ENCODE data around the gene ALG3. TPM values are rescaled to one million over a fixed set of nuclear protein-coding genes. Genes with fewer than 3 reads are reported as not detected.
A peak's percentile ranks its signal among the peaks of the same experiment; 100 is the strongest.

The ALG3 gene
- total RNA-seq, 1 donor from 2014 or later: 40.9 TPM

DNA sequence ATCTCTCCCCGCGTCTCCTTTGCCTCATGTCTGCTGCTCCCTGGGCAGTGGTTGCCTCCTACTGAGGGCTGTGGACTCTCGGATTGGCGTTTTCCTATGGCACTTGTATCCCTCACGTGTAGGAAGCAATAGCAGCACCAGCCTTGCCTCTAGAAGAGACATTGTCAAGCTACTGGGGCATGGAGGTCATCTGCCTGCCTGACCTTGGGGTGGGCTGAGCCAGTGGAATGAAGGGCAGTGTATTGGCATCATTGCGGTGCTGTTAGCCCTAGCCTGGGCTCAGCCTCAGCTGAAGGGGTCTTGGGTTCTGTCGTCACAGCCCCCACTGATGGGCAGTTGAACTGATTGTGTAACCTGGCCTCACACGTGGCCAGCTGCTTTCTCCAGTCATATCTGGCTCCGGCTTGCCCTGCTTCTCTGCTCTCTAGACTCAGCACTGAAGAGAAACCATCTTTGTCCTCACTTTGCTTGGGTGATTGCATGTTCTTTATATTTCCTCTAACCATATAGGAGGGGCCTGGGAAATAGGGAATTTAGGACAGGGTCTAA lies 54.7 kb downstream of the ALG3 start:
- no peak for DNase-seq (ENCODE audit: low spot score in 2 of 2, unreplicated experiment in 2 of 2)
- Mint-ChIP-seq H3K4me3 (no peak overlapping the region), H3K4me1 (no peaks in the 10 kb centered on the region), H3K9me3 (no peaks in the 10 kb centered on the region), H3K27me3 (ENCODE audit: low read depth) (no peaks in the 10 kb centered on the region), H3K36me3 (peaks cover 33% of the 10 kb centered on the region), H3K27ac (no peak overlapping the region)
- TF ChIP-seq, protein P1, sequence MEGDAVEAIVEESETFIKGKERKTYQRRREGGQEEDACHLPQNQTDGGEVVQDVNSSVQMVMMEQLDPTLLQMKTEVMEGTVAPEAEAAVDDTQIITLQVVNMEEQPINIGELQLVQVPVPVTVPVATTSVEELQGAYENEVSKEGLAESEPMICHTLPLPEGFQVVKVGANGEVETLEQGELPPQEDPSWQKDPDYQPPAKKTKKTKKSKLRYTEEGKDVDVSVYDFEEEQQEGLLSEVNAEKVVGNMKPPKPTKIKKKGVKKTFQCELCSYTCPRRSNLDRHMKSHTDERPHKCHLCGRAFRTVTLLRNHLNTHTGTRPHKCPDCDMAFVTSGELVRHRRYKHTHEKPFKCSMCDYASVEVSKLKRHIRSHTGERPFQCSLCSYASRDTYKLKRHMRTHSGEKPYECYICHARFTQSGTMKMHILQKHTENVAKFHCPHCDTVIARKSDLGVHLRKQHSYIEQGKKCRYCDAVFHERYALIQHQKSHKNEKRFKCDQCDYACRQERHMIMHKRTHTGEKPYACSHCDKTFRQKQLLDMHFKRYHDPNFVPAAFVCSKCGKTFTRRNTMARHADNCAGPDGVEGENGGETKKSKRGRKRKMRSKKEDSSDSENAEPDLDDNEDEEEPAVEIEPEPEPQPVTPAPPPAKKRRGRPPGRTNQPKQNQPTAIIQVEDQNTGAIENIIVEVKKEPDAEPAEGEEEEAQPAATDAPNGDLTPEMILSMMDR (IDR thresholded peaks at IDR 0.05; ENCODE audit: unreplicated experiment): no peak

DNA sequence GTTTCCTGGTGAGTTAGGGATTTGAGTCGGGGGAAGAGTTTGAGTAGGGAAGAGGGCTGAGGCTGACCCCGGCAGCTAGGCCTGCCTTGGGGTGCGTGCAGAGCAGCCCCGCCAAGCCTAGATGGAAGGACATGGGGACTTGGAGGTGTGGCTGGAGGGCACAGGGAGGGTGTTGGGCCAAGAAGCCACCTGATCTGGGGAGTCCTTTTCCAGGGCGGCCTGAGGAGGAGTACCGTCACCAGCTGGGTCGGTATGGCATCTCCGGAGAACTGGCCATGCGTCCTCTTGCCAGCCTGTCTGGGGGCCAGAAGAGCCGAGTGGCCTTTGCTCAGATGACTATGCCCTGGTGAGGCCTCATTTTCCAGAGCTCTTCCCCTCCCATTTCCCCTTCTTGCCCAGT lies 55.9 kb downstream of the ALG3 start:
- H3K4me3 Mint-ChIP-seq: no peak overlapping the region
- TF ChIP-seq, protein P1 (IDR thresholded peaks at IDR 0.05; ENCODE audit: unreplicated experiment): no peak
- peaks cover 37% of the 10 kb centered on the region for H3K36me3 Mint-ChIP-seq
- no peaks in the 10 kb centered on the region for H3K9me3 Mint-ChIP-seq
- no peaks in the 10 kb centered on the region for H3K27me3 Mint-ChIP-seq (ENCODE audit: low read depth)
- DNase-seq (ENCODE audit: low spot score in 2 of 2, unreplicated experiment in 2 of 2): no peak
- H3K4me1 Mint-ChIP-seq: no peaks in the 10 kb centered on the region
- no peak overlapping the region for H3K27ac Mint-ChIP-seq

Small RNA genes lying within 50 kb of the gene (microRNA-seq; reads per million reads assigned to microRNA genes)
- 2.9 reads per million, percentile 3 among the genes with 10 or more reads in this experiment for gene MIR1224

Other genes with a start within 250 kb of the ALG3 start
- 60.4 to 63.4 TPM (median 62.3 TPM) in 3 replicates for gene ABCC5, start 231.1 kb downstream of the ALG3 start, total RNA-seq
- not detected in 3 replicates for gene HTR3D, start 217.2 kb downstream of the ALG3 start, total RNA-seq
- gene HTR3C, start 195.9 kb downstream of the ALG3 start, total RNA-seq: not detected in 3 replicates
- not detected in 3 replicates for gene HTR3E, start 151.9 kb downstream of the ALG3 start, total RNA-seq
- gene EIF2B5, start 113.6 kb downstream of the ALG3 start, total RNA-seq: 38.2 to 42.2 TPM (median 39.0 TPM) in 3 replicates
- 158 to 162 TPM (median 159 TPM) in 3 replicates for gene DVL3, start 93.6 kb downstream of the ALG3 start, total RNA-seq
- gene AP2M1, start 74.1 kb downstream of the ALG3 start, total RNA-seq: 247 to 261 TPM (median 254 TPM) in 3 replicates
- 65.7 to 67.9 TPM (median 67.8 TPM) in 3 replicates for gene ABCF3, start 62.8 kb downstream of the ALG3 start, total RNA-seq
- gene VWA5B2, start 19.4 kb downstream of the ALG3 start, total RNA-seq: 0.36 to 1.1 TPM (median 0.78 TPM) in 3 replicates
- gene EEF1AKMT4, start 710 bp upstream of the ALG3 start, total RNA-seq: 3.8 to 4.9 TPM (median 4.2 TPM) in 3 replicates
- gene CAMK2N2, start 12.6 kb upstream of the ALG3 start, total RNA-seq: 0.16 TPM in 2 of 3 replicates, not detected in the other
- gene ECE2, start 27.1 kb upstream of the ALG3 start, total RNA-seq: not detected in 3 replicates
- gene PSMD2, start 50.3 kb upstream of the ALG3 start, total RNA-seq: 223 to 240 TPM (median 232 TPM) in 3 replicates
- gene EIF4G1, start 65.6 kb upstream of the ALG3 start, total RNA-seq: 364 to 377 TPM (median 376 TPM) in 3 replicates
- gene FAM131A, start 88.6 kb upstream of the ALG3 start, total RNA-seq: 14.3 to 17.4 TPM (median 15.1 TPM) in 3 replicates
- gene CLCN2, start 112.6 kb upstream of the ALG3 start, total RNA-seq: 16.6 to 17.0 TPM (median 16.9 TPM) in 3 replicates
- gene POLR2H, start 112.7 kb upstream of the ALG3 start, total RNA-seq: 76.4 to 82.4 TPM (median 78.7 TPM) in 3 replicates
- 0.56 to 1.1 TPM (median 0.63 TPM) in 3 replicates for gene THPO, start 129.2 kb upstream of the ALG3 start, total RNA-seq
- gene CHRD, start 131.1 kb upstream of the ALG3 start, total RNA-seq: 5.6 to 6.8 TPM (median 6.4 TPM) in 3 replicates

Data from mesothelial cell of epicardium (in vitro differentiated cells).